DOHH2 (cell line): Measurements from ENCODE around the gene GNGT1.

ENCODE experiments used
- H3F3A ChIP-seq: fragments of 200-600 bp; sonication (generic), shearing (Covaris generic); 2 replicates; pipeline ENCODE4 v1.6.0; 2016; ENCODE audit warnings: antibody characterized with exemption, mild to moderate bottlenecking; ENCODE audit not compliant: control insufficient read depth, insufficient read depth
- H3K27ac ChIP-seq: fragments of 200-600 bp; sonication (generic); 2 replicates; pipeline ENCODE4 v1.5.1; 2014; ENCODE audit warnings: low read depth, mild to moderate bottlenecking, low read length, moderate library complexity
- H3K27me3 ChIP-seq: fragments of 200-600 bp; sonication (generic); 2 replicates; pipeline ENCODE4 v1.6.1; 2014; ENCODE audit warnings: mild to moderate bottlenecking, low read length, mixed read lengths; ENCODE audit not compliant: control insufficient read depth
- H3K36me3 ChIP-seq: fragments of 200-600 bp; sonication (generic); 2 replicates; pipeline ENCODE4 v1.6.1; 2014; ENCODE audit warnings: mild to moderate bottlenecking, low read length, moderate library complexity, mixed read lengths; ENCODE audit not compliant: control insufficient read depth
- H3K4me1 ChIP-seq: fragments of 200-600 bp; sonication (generic); 2 replicates; pipeline ENCODE4 v1.6.1; 2014; ENCODE audit warnings: mild to moderate bottlenecking, low read length, mixed read lengths; ENCODE audit not compliant: control insufficient read depth
- H3K4me2 ChIP-seq: fragments of 200-600 bp; sonication (generic); 2 replicates; pipeline ENCODE4 v1.6.0; 2014; ENCODE audit warnings: mild to moderate bottlenecking, low read length, moderate library complexity
- H3K4me3 ChIP-seq: fragments of 200-600 bp; sonication (generic); 2 replicates; pipeline ENCODE4 v1.5.1; 2014; ENCODE audit warnings: mild to moderate bottlenecking, low read length, mixed read lengths
- H3K79me2 ChIP-seq: fragments of 200-600 bp; sonication (generic); 2 replicates; pipeline ENCODE4 v1.6.1; 2014; ENCODE audit warnings: mild to moderate bottlenecking, low read length, mixed read lengths; ENCODE audit not compliant: control insufficient read depth
- H3K9me2 ChIP-seq: fragments of 200-600 bp; sonication (generic); replicated peaks from 2 replicates; pipeline ENCODE4 v1.6.1; 2014; ENCODE audit warnings: mild to moderate bottlenecking, low read length, mixed read lengths; ENCODE audit not compliant: control insufficient read depth
- H3K9me3 ChIP-seq: fragments of 200-600 bp; sonication (generic); 2 replicates; pipeline ENCODE4 v1.6.1; 2014; ENCODE audit warnings: antibody characterized with exemption, low read length, mixed read lengths; ENCODE audit not compliant: control insufficient read depth, insufficient read depth
- H4K20me1 ChIP-seq: fragments of 200-600 bp; sonication (generic); 2 replicates; pipeline ENCODE4 v1.6.0; 2014; ENCODE audit warnings: low read depth, mild to moderate bottlenecking, antibody characterized with exemption, low read length, moderate library complexity; ENCODE audit not compliant: control insufficient read depth, insufficient read depth
- EZH2phosphoT487 ChIP-seq: fragments of 200-600 bp; sonication (generic); IDR thresholded peaks from 2 replicates; pipeline ENCODE4 v1.6.1; 2017; ENCODE audit warnings: borderline replicate concordance, mild to moderate bottlenecking, antibody characterized with exemption, low read length, moderate library complexity, mixed read lengths
- TF ChIP-seq, protein P1 (sequence below): fragments of 200-600 bp; sonication (generic); IDR thresholded peaks from one replicate; pipeline ENCODE4 v1.5.1; 2014; ENCODE audit warnings: antibody characterized with exemption, mild to moderate bottlenecking, low read depth, low read length; ENCODE audit not compliant: poor library complexity, severe bottlenecking

Gene GNGT1

DNA sequence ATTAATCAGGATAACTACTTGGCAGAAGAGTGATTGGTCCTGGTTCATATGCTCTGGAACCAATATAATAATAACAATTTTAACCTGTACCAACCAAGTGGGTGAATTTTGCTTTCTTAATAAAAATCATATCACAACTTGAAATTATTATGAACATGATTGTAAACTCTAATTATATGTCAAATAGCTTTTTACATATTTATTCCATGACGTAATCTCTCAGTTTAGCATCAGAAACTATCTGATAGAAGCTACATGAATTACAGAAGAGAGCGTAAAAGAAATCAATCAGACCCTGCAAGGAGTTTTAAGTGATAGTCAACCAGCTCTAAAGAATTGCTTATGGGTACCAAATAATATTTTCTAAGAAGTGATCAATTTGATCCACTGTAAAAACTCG lies 25.3 kb downstream of the GNGT1 start:
- Histone ChIP-seq H3K9me2 (no peaks in the 10 kb centered on the region), H3K9me3 (no peaks in the 10 kb centered on the region), H3K79me2 (no peaks in the 10 kb centered on the region), H3K27me3 (no peaks in the 10 kb centered on the region), H3K36me3 (no peaks in the 10 kb centered on the region), H3K4me3 (no peak overlapping the region), H3K27ac (no peak overlapping the region), H3F3A (no peaks in the 10 kb centered on the region), H4K20me1 (no peaks in the 10 kb centered on the region), H3K4me2 (no peak overlapping the region), H3K4me1 (no peaks in the 10 kb centered on the region)
- no peak for TF ChIP-seq EZH2phosphoT487
- TF ChIP-seq, protein P1, sequence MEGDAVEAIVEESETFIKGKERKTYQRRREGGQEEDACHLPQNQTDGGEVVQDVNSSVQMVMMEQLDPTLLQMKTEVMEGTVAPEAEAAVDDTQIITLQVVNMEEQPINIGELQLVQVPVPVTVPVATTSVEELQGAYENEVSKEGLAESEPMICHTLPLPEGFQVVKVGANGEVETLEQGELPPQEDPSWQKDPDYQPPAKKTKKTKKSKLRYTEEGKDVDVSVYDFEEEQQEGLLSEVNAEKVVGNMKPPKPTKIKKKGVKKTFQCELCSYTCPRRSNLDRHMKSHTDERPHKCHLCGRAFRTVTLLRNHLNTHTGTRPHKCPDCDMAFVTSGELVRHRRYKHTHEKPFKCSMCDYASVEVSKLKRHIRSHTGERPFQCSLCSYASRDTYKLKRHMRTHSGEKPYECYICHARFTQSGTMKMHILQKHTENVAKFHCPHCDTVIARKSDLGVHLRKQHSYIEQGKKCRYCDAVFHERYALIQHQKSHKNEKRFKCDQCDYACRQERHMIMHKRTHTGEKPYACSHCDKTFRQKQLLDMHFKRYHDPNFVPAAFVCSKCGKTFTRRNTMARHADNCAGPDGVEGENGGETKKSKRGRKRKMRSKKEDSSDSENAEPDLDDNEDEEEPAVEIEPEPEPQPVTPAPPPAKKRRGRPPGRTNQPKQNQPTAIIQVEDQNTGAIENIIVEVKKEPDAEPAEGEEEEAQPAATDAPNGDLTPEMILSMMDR: no peak

DNA sequence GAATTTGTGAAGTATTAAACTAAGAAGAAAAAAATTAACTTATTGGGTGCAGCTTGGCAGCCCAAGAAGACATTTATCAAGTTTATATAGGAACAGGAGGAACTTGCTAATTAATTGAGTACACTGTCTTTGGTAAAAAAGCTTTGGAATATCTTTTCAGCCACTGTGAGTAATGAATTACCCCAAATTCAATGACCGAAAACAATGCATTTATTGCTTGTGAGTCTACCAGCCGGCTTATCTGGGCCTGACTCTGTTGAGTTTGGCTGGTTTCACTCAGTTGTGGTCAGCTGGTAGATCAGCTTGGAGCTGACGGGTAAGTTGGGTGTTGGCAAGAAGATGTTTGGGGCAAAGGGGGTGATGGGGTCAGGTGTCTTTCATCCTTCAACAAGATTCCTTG lies 26.8 kb downstream of the GNGT1 start:
- Histone ChIP-seq H3K4me3 (no peak overlapping the region), H3F3A (no peaks in the 10 kb centered on the region), H3K27me3 (no peaks in the 10 kb centered on the region), H3K27ac (no peak overlapping the region), H3K79me2 (no peaks in the 10 kb centered on the region), H3K36me3 (no peaks in the 10 kb centered on the region), H3K9me3 (no peaks in the 10 kb centered on the region), H4K20me1 (no peaks in the 10 kb centered on the region), H3K9me2 (no peaks in the 10 kb centered on the region), H3K4me1 (no peaks in the 10 kb centered on the region), H3K4me2 (no peak overlapping the region)
- TF ChIP-seq, protein P1: no peak
- no peak for TF ChIP-seq EZH2phosphoT487

- Histone ChIP-seq H3K79me2 (no peaks in the 10 kb centered on the region), H4K20me1 (no peaks in the 10 kb centered on the region), H3K4me2 (no peak overlapping the region), H3K27ac (no peak overlapping the region), H3K27me3 (no peaks in the 10 kb centered on the region), H3K4me3 (no peak overlapping the region), H3K36me3 (no peaks in the 10 kb centered on the region), H3K4me1 (no peaks in the 10 kb centered on the region), H3F3A (no peaks in the 10 kb centered on the region), H3K9me2 (no peaks in the 10 kb centered on the region), H3K9me3 (no peaks in the 10 kb centered on the region)
- TF ChIP-seq, protein P1: no peak
- no peak for TF ChIP-seq EZH2phosphoT487
These were observed 28.7 kb downstream of the GNGT1 start for GRCh38 chr7:93935102-93935501.

DNA sequence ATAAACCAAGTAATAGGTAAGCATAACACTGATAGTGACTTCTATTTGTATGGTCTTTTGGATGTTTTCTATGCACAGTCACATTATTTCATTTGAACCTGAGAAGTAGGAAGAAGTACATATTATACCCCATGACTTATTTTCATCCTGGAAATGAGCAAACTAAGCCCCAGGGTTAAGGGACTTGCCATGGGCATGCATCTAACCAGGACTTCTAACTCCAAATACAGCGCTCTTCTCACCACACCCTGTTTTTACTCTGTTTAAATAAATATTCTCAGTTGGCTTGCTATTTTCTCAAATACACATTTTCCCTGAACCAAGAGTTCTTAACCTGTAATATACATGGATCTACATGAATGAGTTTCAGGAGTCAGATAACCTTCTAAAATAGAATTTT lies 31.5 kb downstream of the GNGT1 start:
- Histone ChIP-seq H3K9me3 (0 out of 2 replicates have a peak, but pooled peaks cover 2% of the 10 kb centered on the region), H3K27ac (no peak overlapping the region), H3K9me2 (no peaks in the 10 kb centered on the region), H3K4me1 (no peaks in the 10 kb centered on the region), H3K36me3 (no peaks in the 10 kb centered on the region), H4K20me1 (no peaks in the 10 kb centered on the region), H3K27me3 (no peaks in the 10 kb centered on the region), H3K79me2 (no peaks in the 10 kb centered on the region), H3K4me2 (no peak overlapping the region), H3K4me3 (no peak overlapping the region), H3F3A (no peaks in the 10 kb centered on the region)
- TF ChIP-seq EZH2phosphoT487: no peak
- TF ChIP-seq, protein P1: no peak
